Inflammatory macrophage treated with lipopolysaccharide for 4 hours (primary cell): ENCODE data around the gene KCNF1.

ENCODE experiments used
- DNase-seq: peaks from one replicate; pipeline ENCODE4 v3.0.0-alpha.2; 2020

Gene KCNF1, protein sequence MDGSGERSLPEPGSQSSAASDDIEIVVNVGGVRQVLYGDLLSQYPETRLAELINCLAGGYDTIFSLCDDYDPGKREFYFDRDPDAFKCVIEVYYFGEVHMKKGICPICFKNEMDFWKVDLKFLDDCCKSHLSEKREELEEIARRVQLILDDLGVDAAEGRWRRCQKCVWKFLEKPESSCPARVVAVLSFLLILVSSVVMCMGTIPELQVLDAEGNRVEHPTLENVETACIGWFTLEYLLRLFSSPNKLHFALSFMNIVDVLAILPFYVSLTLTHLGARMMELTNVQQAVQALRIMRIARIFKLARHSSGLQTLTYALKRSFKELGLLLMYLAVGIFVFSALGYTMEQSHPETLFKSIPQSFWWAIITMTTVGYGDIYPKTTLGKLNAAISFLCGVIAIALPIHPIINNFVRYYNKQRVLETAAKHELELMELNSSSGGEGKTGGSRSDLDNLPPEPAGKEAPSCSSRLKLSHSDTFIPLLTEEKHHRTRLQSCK

DNA sequence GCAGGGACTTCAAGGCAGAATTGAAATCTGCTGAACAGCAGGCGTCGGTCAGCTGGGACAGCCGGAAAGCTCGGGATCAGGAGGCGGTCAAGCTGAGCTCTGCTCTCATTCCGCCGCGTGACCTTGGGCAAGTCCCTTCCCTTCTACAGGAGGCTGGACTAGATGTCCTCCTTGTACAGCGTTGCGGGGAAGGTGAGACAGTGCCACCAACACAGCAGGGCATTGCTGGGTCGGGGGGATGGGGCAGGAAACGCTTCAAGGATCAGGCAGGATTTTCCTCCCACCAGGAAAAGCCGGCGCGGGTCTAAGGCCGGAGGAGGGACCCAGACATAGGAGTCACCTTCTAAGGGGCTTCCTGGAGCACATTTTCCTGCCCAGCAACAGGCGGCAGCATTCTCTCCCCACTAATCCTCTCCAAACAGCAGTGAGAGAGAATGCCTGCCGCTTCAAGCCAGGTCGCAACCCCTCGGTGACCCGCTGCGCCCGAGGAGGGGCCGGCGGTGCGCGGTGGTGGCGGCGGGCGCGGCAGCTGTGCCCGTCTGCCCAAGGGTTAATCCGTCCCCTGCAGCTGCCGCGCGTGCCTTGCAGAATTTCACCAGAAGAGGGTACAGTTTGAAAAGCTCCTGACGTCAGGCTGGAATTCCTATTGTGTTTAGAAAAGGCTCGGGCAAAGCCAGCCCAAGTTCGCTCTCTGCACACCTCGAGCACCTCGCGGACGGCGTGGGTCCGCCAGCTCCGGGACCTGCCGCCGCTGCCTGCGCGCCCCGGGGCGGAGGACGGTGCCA, at the start of gene KCNF1:
KCNF1 (plus strand) TSS at position 644 of the 785 bp plus-strand sequence. CDS start 493 bp downstream, outside the sequence.
- DNase-seq: peak; percentile 30

DNA sequence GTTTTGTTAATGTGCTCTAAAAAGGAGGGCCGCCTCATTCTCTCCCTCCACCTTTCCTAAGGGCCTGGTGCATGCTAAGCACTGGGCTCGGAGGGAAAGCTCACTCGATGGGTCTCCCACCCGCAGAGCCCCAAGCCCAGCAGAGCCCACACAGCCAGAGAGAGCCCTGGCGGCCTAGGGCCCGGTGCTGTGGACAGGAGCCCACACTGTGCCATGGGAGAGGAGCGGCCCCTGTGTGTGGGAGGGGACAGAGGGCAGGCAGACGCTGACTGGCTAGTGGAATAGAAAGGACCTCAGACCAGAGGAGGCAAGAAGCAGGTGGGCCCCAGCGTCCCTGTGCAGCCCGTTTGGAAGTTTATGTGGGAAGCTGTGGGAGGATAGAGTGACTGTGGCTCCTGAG, 49.4 kb upstream of the KCNF1 start:
- no peak for DNase-seq

DNA sequence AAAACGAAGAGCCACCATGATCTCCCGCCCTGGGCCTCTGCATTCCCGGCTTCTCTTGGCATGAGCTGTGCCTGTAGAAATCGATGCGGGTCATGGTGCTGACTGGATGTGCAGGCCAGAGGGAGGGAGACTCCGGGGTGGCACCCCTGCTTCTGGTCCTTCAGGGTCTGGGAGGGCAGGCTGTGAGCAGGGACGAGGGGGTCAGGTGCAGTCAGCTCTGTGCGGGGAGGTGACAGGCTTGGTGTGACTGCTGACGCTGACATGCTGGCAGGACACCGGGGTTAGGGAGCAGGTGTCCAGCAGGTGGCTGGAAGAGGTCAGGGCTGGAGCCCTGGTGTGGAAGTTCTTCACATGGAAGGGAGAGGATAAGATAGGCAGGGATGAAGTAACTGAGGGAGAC, 48.7 kb upstream of the KCNF1 start:
- DNase-seq: no peak

DNA sequence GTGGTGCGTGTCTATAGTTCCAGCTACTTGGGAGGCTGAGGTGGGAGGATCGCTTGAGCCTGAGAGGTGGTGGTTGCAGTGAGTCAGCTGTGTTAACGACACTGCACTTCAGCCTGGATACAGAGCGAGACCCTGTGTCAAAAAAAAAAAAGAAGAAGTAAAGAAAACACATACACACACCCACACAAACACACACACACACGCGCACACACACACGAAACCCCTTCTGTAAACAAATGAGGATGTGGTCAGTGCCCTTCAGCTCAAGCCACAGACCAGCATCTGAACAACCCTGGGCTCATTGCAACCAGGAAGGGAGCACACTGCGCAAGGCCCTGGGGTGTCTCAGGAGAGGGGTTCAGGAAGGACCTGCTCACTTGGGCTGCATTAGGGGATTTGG, 47.9 kb upstream of the KCNF1 start:
- DNase-seq: peak; percentile 89

DNA sequence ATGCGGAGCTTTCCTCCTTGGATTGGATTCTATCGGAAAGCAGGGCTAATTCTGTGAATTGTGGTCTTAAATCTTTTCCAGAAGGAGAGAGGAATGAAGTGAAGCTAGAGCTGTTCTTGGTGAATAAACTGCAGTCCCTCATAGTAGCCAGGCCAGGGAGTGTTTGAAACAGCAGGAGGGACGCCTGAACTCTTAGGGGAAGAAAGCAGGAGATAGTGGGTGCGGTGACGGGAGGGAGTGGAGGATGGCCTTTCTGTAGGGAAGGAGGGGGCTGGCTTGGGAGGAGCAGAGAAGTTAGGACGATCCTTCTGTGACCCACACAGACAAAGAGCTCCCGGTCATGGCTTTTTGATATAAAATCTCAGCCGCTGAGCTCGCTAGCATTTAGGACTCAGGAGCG, 47.5 kb upstream of the KCNF1 start:
- DNase-seq: no peak

DNA sequence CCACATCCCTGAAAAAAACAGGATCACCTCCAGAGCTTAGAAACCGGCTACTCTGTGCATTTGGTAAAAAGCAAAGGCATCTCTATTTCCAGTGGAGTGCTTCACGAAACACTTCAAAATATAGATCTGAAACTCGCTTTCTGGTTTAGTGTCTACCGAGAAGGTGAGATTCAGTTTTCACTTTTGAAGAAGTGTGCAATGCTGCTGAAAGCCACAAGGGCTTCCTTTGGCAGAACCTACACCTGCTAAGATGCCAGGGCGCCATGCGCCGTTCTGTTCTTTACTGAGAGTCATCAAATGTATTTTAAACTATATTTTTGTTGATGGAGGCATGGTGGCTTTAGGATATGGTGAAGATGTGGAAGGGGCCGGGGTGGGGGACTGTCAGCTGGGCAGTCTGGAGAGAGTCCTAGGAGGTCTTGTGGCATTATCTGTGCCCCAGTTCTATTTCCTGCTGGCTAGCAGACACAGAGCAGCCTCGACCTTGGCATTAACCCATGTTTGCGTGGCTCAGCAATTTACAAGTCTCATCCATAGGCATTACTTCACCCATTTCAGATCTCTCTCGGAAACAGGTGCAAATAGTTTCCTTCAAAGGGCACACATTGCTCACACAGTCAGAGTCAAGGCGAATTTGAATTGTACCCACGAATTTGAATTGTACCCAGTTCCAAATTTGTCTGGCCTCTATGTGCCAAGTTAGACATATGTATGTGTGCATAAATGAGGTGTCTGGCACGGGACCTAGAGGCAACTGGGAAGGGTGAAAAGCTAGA, 46.7 kb upstream of the KCNF1 start:
- no peak for DNase-seq

DNA sequence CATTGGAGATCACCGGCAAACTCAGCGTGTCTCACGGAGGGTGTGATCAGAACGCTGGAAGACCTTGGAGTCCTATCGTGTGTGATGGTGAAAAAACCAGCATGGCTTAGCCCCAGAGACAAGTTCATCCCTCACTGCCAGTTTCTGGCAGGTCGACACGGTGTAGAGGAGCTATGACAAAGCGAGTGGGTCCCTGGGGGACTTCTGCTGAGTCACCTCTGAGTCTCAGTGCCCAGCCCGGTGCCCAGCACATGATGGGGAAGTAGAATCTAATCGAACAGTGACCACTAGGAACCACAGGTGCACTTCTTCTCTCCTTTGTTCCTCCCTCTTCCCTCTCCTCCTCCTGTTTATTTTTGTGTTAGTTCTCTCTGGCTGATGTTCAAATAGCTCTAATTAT, 45.9 kb upstream of the KCNF1 start:
- DNase-seq: peak; percentile 15

DNA sequence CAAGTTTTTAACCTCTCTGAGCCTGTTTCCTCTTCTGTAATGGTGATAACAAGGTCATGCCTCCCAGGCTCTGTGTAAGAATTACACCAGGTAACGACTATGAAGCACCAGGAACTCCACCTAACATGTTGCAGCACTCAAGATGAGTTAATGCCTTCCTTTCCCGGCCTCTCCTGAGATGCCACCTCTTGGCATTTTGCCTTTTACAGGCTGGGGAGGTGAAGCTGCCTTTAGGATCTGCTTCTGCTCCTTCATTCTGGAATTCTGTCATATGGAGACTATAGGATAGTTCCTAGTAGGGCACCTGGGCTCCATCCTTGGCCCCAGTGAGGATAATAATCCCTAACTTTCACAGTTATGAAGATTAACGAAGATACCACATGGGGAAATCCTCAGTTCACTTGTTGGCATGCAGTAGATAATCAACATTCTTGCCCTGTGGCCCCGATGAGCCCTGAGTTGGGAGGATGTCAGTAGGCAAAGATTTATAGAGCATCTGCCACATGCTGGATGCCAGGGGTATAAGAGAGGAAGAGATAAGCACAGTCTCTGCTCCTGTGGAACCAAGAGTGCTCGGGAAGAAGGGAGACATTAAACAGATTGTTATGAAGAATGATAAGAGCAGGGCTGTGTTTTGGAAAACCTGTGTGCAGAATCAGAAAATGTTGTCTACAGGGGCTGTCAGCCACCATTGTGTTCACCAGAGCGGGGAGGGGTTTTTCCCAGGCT, 43.9 kb upstream of the KCNF1 start:
- DNase-seq: no peak

DNA sequence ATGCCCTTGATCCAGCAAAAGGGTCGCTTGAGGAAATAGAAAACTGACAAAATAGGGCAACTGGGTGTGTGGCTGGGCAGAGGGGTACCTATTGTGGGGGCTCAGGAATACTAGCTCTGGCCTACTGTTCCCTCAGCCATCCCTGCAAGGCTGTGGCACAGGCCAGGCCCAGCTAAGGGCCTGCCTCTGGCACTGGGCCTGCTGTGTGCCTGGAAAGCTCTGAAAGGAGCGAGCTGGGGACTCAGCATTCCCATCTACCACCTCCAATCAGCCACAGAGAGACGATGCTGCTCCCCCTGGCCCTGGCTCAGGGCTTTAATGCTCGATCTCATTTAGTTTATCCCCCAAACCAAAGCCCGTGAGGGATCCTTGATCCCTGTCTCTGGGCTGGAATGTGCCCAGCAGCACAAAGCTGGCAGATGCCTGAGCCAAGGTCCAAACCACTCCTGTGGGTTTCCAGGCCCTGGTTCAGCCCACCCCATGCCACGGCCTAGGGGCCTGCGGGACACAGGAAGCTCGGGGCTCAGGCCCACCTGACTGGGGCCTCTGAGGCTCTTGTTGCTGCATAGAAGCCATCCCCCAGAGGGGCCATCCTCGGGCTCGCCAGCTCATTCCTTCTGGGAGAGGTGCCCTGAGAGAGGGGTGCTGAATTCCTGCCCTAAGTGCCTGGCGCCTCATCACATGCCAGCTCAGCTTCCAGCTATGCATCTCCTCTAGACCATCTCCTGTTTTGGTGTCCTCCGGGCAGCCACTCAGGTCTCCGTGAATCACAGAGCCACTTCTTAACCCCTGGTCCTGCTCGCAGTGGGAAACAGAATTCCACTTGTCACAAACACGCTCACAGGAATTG, 43.0 kb upstream of the KCNF1 start:
- no peak for DNase-seq

DNA sequence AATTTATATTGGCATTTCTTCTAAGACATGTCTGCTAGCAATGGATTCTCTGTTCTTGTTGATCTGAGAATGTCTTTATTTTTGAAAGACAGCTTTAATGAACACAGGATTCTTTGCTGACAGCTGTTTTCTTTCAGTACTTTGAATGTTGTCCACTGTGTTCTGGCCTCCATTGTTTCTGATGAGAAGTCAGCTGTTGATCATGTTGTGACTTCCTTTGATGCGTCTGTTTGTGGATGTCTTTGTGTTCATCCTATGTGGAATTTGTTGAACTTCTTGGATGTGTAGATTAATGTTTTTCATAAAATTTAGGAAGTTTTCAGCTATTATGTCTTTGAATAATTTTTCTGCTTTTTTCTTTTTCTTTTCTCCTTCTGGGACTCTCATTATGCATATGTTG, 39.8 kb upstream of the KCNF1 start:
- no peak for DNase-seq

DNA sequence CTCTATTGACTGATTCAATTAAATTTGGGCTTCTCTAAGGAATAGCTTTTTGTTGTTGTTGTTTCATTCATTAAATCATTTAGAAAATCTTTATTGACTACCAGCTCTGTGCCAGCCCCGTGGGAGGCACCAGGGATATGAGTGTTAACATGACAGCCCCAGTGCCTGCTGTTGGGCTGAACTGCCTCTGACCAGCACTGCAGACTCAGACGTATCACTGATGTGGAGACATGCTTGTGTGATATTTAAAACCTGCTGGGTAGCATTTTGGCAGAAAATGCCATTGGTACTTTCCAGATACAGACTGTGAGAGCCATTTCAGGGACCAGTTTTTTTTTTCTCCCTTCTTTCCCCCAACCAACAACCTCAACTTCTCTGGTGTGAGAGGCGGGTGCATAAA, 38.6 kb upstream of the KCNF1 start:
- no peak for DNase-seq

DNA sequence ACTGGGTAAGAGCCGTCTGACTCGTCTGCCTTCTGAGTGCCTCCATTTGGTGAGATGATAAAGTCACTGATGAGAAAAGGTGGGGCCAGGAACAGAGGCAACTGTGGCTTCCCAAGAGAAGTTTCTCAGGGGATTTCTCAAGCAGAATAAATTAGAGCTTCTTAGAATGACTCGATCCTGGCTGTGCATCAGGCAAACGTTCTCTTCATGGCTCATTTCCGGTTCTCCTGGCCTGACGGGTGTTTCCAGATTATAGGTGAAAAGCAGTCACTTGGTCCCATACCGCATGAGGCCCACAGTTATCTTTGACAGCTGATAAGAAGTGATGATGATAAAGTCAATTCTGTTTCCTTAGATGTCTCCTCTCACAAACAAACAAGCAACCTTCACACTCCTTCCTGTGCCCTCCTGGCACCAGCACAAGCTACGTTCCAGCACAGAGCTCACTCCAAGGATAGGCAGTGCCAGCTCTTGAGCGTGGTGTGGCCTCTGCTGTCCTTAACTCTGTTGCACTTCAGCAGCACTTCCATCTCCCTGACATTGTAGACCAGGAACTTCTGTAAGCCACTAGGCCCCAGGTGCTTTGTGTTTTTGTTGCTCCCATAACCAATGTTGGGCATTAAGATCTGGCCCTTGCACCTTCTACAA, 37.8 kb upstream of the KCNF1 start:
- peak; percentile 7 for DNase-seq

DNA sequence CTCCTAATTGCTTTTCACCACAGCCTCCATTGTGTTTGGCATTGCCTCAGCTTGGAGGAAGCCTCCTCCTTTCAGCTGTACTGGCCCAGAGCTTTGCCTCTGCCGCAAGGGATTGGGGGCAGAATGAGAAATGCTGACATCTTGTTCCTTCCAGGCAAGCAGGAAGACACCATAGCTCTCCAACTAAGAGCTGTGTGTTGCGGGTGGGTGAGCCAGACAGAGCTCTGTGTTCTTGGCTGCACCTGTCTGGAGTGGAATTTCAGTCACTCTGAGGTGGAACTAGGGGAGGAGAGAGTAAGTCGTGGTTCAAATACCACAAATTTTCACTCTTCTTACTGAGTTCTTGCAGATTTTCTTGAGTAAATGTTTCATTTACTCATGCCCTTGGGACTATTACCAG, 36.6 kb upstream of the KCNF1 start:
- DNase-seq: no peak

DNA sequence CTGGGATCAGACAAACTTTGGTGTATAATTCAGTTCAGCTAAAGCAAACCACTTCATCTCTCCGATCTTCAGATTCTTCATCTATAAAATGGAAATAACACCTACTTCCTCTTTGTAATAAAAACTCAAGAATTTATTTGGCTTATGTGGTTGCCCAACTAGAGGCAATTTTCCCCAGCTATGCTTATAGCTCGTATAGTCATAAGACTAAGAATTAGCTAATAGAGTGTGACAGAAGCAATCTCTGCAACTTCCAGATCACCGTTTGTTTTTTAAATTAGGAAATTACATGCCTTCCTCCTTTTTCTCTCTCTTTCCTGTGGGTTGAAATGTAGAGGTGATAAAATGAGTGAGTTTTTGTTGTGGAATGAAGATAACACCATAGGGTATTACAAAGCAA, 35.3 kb upstream of the KCNF1 start:
- peak; percentile 98 for DNase-seq

DNA sequence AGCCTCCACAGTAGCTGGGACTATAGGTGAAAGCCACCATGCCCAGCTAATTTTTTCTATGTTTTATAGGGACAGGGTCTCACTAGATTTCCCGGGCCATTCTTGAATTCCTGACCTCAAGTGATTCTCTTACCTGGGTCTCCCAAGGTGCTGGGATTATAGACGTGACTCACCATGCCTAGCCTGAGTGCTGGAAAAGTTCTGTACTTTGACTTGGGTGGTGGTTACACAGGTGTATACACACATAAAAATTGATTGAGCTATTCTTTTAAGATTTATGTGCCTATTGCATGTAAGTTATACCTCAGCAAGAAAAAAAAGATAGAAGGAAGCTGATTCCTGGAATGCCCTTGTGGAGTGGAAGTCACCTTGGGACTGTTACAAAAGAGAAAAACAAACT, 34.8 kb upstream of the KCNF1 start:
- no peak for DNase-seq

DNA sequence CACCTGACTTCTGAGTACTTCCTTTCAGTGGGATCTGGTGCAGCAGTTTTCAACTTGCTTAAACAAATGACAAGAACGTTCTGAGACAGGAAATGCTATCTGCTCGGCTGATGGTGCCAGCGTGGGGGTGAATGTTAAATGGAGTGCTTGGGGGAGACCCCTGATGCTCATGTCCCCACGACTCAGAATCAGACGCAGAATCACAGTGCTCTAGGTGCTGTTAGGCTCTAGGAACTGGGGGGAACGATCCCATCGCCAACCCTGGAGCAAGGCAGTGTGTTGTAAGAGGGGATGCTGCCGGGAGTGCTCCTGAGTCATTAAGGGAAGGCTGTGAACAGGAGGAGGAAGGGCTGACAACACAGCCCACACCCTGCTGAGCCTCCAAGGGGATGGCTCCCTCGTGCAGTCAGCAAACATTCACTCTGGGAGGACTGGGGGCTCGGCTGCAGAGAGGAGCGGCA, 34.1 kb upstream of the KCNF1 start:
- peak; percentile 71 for DNase-seq

DNA sequence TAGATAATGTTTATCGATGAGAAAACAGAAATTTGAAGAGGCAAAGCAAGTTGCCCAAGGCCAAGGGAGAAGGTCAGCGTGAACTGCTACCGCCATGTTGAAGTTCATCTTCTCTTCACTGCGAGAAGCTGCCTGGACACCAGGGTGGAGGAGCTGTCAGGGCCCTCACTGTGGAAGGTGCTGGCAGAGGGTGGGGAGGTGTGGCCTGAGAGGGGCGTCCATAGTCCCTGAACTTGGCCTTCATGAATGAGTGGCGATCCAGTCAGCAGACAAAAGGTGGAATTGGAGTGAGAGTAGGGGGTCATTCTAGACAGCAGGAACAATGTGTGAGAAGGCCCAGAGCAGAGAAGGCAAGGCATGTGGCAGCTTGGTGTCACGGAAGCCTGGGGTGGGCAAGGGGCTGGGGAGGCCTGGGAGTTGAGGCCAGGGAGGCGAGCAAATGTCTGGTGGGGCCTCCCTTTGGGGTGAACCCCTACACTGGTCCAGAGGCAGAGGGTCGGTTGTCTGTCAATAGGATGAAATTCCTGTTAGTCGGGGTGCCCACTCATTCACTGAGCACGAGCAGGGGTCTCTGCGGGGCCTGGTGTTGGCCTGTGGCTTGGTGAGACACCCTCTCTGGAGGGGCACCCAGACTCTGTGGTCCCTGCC, 33.3 kb upstream of the KCNF1 start:
- DNase-seq: no peak

DNA sequence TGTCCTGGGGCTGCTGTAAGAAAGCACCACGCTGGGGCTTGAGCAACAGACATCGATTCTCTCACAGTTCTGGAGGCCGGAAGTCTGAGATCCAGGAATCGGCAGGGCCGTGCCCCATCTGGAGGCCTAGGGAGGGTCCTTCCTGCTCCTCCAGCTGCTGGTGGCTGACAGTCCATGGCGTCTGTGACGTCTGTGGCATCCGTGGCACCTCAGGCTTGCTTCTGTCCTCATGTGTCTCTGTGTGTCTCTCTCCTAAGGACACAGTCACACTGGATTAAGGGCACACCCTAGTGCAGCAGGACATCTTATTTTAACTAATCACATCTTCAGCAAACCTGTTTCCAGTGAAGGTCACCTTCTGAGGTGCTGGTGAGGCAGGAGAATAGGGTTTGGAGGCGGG, 32.6 kb upstream of the KCNF1 start:
- no peak for DNase-seq

DNA sequence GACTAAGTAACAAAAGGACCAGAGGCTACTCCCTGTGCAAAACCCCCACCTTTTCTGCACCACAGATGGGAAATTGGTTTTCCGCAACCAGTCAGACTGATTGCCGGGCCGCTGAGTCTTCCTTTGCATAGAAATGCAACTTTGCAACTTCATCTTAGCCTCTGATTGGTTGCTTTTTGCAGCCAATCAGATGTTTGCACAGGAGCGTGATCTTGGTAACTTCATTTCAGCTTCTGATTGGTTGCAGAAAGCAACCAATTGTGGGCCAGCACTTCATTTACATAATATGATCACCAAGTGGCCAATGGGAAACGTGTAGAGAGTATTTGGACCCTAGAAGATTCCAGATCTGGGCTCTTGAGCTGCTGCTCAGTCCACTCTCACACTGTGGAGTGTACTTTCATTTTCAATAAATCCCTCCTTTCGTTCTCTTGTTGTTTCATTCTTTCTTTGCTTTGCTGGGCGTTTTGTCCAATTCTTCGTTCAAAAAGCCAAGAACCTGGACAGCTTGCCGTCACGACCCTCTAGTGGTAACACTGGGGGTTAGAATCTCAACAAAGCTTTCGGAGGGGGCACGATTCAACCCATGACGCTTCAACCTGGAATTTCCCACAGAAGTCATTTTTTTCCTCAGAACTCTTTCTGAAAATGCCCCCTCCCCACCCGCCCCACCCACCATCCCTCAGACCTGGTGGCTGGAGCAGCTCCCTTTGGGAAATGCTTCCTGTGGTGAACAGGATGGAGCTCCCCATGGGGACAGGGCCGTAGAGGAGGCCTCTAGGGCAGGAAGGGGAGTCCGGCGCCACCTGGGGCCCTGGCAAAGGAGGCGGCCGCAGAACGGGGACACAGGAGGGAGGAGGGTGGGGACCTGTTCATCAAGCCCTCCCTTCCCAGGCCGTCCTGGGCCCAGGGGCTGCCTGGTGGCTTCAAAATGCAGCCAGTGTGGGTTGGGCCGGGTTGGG, 31.8 kb upstream of the KCNF1 start:
- DNase-seq: no peak
